Peyer's patch (tissue), 4 donors: ENCODE data around the gene YIF1B. TPM values are rescaled to one million over a fixed set of nuclear protein-coding genes. Genes with fewer than 3 reads are reported as not detected.

Source experiments
- DNase-seq, 3 donors: peaks; one replicate each; pipeline ENCODE4 v3.0.0-alpha.2; 2017 to 2019
- H3K27ac ChIP-seq, 4 donors: fragments of 200-600 bp; sonication (generic); one replicate each; pipeline ENCODE4 v1.5.1; 2016 to 2019
- H3K27me3 ChIP-seq, 2 donors: fragments of 200-600 bp; sonication (generic); one replicate each; pipeline ENCODE4 v1.5.1; 2019
- H3K36me3 ChIP-seq, 3 donors: fragments of 200-600 bp; sonication (generic); one replicate each; pipeline ENCODE4 v1.5.1; 2016 to 2019
- H3K4me1 ChIP-seq, 4 donors: fragments of 200-600 bp; sonication (generic); one replicate each; pipeline ENCODE4 v1.5.1; 2016 to 2019
- H3K4me3 ChIP-seq, 4 donors: fragments of 200-600 bp; sonication (generic); 1 replicate in 3 of 4; 2 replicates in 1 of 4; pipeline ENCODE4 v1.5.1; 2016 to 2019; ENCODE audit warnings: mild to moderate bottlenecking in 1 of 4
- H3K9me3 ChIP-seq, 4 donors: fragments of 200-600 bp; sonication (generic); one replicate each; pipeline ENCODE4 v1.5.1; 2016 to 2019; ENCODE audit warnings: mild to moderate bottlenecking in 1 of 4
- POLR2A ChIP-seq, 2 donors: fragments of 450-650 bp; IDR thresholded peaks; one replicate each; pipeline ENCODE4 v1.5.1; 2017; ENCODE audit warnings: antibody characterized with exemption in 2 of 2, mild to moderate bottlenecking in 2 of 2, moderate library complexity in 2 of 2
- total RNA-seq, 4 donors: library from RNA; depleted of rRNA; stranded (reverse); fragments of >200 nt; gene quantifications; one replicate each; pipeline ENCODE4 v1.1.0, GENCODE V29; 2016
- TF ChIP-seq, protein P1 (sequence below), 6 experiments: fragments of 450-650 bp in 4 of 6; fragments of 200-600 bp in 2 of 6; sonication (generic) in 1 of 6; IDR thresholded peaks; one replicate each; pipeline ENCODE4 v1.5.1; 2017 to 2019; ENCODE audit warnings: antibody characterized with exemption in 6 of 6, mild to moderate bottlenecking in 3 of 6, moderate library complexity in 1 of 6

The YIF1B gene
- total RNA-seq, 4 donors from 2014 or later, result 11.6 to 31.4 (median 15.0) TPM

DNA sequence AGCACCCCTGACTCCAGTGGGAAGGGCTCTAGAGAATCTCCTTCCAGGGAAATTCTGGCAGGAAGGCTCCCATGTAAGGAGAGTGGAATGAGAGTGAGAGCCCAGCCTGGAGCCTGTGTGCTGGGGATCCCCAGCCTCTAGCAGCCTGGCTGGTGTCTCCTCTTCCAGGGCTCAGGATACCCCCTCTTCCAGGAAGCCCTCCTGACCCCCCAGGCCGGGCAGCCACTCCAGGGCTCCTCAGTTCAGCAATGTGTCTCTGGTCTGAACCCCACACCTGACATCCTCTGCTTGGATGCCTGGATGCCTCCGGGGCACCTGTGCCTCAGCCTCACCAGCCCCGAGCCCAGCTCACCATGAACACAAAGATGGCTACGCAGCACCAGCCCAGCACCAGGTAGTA is 8.7 kb downstream of the YIF1B start:
- DNase-seq, result no peak
- Histone ChIP-seq H3K27ac (no peak overlapping the region), H3K36me3 (peaks cover 0 to 20% (median 0%) of the 10 kb centered on the region in 3 donors), H3K4me3 (no peak overlapping the region), H3K27me3 (no peaks in the 10 kb centered on the region), H3K4me1 (peaks cover 0 to 5% (median 0%) of the 10 kb centered on the region in 4 donors), H3K9me3 (no peaks in the 10 kb centered on the region)
- TF ChIP-seq, protein P1, sequence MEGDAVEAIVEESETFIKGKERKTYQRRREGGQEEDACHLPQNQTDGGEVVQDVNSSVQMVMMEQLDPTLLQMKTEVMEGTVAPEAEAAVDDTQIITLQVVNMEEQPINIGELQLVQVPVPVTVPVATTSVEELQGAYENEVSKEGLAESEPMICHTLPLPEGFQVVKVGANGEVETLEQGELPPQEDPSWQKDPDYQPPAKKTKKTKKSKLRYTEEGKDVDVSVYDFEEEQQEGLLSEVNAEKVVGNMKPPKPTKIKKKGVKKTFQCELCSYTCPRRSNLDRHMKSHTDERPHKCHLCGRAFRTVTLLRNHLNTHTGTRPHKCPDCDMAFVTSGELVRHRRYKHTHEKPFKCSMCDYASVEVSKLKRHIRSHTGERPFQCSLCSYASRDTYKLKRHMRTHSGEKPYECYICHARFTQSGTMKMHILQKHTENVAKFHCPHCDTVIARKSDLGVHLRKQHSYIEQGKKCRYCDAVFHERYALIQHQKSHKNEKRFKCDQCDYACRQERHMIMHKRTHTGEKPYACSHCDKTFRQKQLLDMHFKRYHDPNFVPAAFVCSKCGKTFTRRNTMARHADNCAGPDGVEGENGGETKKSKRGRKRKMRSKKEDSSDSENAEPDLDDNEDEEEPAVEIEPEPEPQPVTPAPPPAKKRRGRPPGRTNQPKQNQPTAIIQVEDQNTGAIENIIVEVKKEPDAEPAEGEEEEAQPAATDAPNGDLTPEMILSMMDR (IDR thresholded peaks at IDR 0.05), result no peak
- no peak for TF ChIP-seq POLR2A (IDR thresholded peaks at IDR 0.05)

DNA sequence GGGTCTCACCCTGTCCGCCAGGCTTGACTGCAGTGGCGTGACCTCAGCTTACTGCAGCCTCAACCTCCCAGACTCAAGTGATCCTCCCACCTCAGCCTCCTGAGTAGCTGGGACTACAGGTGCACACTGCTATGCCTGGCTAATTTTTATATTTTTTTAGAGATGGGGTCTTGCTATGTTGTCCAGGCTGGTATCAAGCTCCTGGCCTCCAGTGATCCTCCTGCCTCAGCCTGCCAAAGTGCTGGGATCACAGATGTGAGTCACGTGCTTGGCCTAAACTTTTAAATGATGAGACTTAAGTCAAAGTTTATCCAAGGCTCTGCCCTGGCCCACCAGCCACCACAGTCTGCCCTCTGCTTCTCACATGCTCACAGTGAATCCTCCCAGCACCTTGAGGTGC is 9.5 kb downstream of the YIF1B start:
- Histone ChIP-seq H3K36me3 (peaks cover 0 to 20% (median 0%) of the 10 kb centered on the region in 3 donors), H3K27me3 (no peaks in the 10 kb centered on the region), H3K4me3 (peak overlapping the region in 1 of 4 donors; percentile 51), H3K9me3 (no peaks in the 10 kb centered on the region), H3K4me1 (peaks cover 0 to 11% (median 0%) of the 10 kb centered on the region in 4 donors), H3K27ac (no peak overlapping the region)
- DNase-seq, result no peak
- no peak for TF ChIP-seq POLR2A (IDR thresholded peaks at IDR 0.05)
- TF ChIP-seq, protein P1 (IDR thresholded peaks at IDR 0.05), result no peak

DNA sequence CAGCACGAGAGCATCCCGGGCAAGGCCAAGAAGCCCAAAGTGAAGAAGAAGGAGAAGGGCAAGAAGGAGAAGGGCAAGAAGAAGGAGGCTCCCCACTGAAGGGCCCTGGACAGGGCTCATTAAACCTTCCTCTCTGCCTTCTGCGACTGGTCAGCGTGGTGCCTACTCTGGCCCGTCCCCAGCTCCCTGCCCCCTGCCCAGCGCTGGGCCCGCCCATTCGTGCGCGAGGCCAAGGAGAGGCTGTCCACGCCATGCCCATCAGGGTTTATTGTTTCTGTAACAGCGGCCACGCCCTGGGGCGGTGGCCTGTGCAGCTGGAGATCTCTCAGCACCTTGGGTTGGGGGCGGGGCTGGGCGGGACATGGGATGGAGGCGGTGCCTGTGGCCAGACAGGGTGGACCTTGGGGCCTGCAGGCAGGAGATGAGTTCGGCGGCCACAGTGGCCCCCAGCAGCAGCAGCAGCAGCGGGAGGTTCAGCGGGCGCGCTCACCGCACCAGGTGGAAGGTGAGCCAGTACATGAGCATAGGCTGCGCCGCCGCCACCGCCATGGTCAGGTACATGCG is 10.8 kb downstream of the YIF1B start:
- peak overlapping the region in 3 of 4 donors; percentile 93 to 100 (median 95) for H3K27ac ChIP-seq
- peak; percentile 91 to 93 for TF ChIP-seq POLR2A (IDR thresholded peaks at IDR 0.05)
- TF ChIP-seq, protein P1 (IDR thresholded peaks at IDR 0.05), result no peak
- H3K27me3 ChIP-seq, result no peaks in the 10 kb centered on the region
- DNase-seq, result peak in 2 of 3 donors; percentile 94 to 98
- H3K9me3 ChIP-seq, result no peaks in the 10 kb centered on the region
- H3K4me3 ChIP-seq, result peak overlapping the region in 3 of 4 donors; percentile 34 to 73 (median 51)
- H3K4me1 ChIP-seq, result peaks cover 0 to 12% (median 0%) of the 10 kb centered on the region in 4 donors
- peaks cover 0 to 20% (median 0%) of the 10 kb centered on the region in 3 donors for H3K36me3 ChIP-seq

DNA sequence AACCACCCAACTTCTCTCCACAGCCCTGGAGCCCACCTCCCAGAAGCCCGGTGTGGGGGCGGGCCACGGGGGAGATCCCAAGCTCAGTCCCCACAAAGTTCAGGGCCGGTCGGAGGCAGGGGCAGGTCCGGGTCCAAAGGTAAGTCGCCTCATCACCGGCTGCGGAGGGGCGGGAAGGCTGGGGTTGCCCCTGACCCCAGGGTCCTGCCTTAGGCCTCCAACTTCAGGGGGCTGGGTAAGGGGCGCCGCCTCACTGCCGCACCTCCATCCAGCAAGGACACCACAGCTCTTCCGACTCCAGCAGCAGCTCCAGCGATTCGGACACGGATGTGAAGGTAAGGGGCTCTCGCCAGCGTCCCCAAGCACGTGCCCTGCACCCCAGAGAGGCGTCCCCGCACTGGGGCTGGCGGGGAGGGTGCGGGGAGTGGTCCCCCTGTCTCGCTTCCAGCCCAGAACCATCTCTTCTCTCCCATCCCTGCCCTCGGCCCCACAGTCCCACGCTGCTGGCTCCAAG is 11.3 kb downstream of the YIF1B start:
- no peak for DNase-seq

DNA sequence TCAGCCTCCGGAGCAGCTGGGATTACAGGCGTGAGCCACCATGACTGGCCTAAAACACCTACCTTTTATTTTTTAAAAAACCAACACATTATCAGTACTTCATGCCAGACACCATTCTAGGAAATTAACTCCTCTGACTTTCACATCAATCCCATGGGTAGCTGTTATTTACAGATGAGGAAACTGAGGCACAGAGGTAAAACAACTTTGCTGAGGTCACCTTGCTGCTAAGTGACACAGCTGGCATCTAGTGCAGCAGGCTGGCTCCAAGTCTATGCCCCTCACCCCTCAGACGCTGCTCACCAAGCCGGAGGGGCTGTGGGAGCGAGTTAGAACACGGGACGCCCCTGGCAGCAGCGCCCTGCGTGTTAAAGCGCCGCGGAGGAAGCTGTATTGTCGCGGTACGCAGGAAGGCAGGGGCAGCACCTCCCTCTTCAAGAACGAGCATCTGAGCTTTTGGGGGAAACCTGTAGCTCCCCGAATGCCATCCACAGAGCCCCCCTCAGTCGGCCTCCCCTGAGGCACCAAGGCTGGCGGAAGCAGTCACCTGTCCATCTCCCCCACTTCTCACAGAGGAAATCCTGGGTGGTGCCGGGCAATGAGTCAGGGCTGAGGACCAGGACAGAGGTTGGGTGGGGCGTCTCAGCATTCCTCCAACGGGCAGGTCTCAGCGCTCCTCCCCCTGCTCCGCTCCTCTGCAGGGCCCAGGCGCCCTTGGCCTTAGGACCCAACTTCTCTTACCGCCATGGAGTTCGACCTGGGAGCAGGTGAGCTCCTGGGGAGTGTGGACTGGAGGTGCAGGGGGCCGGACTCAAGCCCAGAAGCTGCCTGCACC is 12.0 kb downstream of the YIF1B start, which contains the start of gene C19orf33:
Gene C19orf33, plus strand, starts transcription at position 735 of the 835 bp plus-strand sequence. Its CDS starts 11 bp downstream, at position 746.
- peak in 2 of 3 donors; percentile 92 to 94 for DNase-seq
- H3K27ac ChIP-seq, result peak within 1 kb of the TSS in 3 of 4 donors; percentile 93 to 100 (median 95)

More for the DNA sequence above, 11.3 kb downstream of the YIF1B start:
- TF ChIP-seq, protein P1 (IDR thresholded peaks at IDR 0.05), result no peak
- no peak for TF ChIP-seq POLR2A (IDR thresholded peaks at IDR 0.05)
- Histone ChIP-seq H3K27me3 (no peaks in the 10 kb centered on the region), H3K36me3 (peaks cover 0 to 20% (median 0%) of the 10 kb centered on the region in 3 donors), H3K4me1 (peaks cover 0 to 12% (median 0%) of the 10 kb centered on the region in 4 donors), H3K4me3 (peak overlapping the region in 3 of 4 donors; percentile 34 to 73 (median 51)), H3K9me3 (no peaks in the 10 kb centered on the region), H3K27ac (peak overlapping the region in 3 of 4 donors; percentile 93 to 100 (median 95))

More for the DNA sequence above, 12.0 kb downstream of the YIF1B start, which contains the start of gene C19orf33:
- H3K36me3 ChIP-seq, result peaks cover 0 to 20% (median 0%) of the 10 kb centered on the region in 3 donors
- TF ChIP-seq POLR2A (IDR thresholded peaks at IDR 0.05), result peak; percentile 84 to 97
- TF ChIP-seq, protein P1 (IDR thresholded peaks at IDR 0.05), result no peak
- peak within 1 kb of the TSS in 3 of 4 donors; percentile 34 to 73 (median 51) for H3K4me3 ChIP-seq
- no peaks in the 10 kb centered on the region for H3K27me3 ChIP-seq
- no peaks in the 10 kb centered on the region for H3K9me3 ChIP-seq
- H3K4me1 ChIP-seq, result peaks cover 0 to 12% (median 0%) of the 10 kb centered on the region in 4 donors
